OCI-LY1 (cell line): ENCODE data around the gene KSR1.

Source experiments
- EZH2 ChIP-seq: fragments of 200-600 bp; sonication (generic), shearing (Covaris generic); IDR thresholded peaks from 2 replicates; pipeline ENCODE4 v1.8.0; 2017; ENCODE audit warnings: borderline replicate concordance, mixed run types, mild to moderate bottlenecking, antibody characterized with exemption, low read length, moderate library complexity, mixed read lengths
- TF ChIP-seq, protein P1 (sequence below): fragments of 200-600 bp; sonication (generic), shearing (Covaris generic); IDR thresholded peaks from 2 replicates; pipeline ENCODE4 v1.5.1; 2017; ENCODE audit warnings: mild to moderate bottlenecking, antibody characterized with exemption, low read length, moderate library complexity, mixed read lengths

DNA sequence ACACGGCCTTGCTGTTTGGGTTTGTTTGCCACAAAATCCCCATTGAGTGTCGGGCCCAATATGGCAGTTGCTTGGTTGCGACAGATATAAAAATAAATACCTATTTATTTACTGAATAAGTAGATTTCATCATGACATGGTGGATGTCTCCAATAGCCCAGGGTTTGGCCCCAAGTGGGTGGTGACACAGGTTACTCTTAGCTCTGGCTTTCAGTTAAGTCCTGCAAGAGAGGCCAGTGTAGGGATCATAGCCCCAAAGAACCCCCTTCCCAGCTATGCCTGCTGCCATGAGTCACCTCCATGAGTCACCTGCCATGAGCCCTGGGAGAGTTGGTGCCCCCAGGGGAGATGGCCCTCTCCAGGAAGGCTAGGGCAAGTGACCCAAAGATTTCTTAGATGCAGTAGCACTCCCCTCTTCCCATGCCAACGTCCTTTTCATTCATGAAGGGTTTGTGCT, 96.1 kb downstream of the KSR1 start:
- TF ChIP-seq, protein P1, sequence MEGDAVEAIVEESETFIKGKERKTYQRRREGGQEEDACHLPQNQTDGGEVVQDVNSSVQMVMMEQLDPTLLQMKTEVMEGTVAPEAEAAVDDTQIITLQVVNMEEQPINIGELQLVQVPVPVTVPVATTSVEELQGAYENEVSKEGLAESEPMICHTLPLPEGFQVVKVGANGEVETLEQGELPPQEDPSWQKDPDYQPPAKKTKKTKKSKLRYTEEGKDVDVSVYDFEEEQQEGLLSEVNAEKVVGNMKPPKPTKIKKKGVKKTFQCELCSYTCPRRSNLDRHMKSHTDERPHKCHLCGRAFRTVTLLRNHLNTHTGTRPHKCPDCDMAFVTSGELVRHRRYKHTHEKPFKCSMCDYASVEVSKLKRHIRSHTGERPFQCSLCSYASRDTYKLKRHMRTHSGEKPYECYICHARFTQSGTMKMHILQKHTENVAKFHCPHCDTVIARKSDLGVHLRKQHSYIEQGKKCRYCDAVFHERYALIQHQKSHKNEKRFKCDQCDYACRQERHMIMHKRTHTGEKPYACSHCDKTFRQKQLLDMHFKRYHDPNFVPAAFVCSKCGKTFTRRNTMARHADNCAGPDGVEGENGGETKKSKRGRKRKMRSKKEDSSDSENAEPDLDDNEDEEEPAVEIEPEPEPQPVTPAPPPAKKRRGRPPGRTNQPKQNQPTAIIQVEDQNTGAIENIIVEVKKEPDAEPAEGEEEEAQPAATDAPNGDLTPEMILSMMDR, result no peak
- no peak for TF ChIP-seq EZH2
